ENCODE data around the gene HIPK1. TPM values are rescaled to one million over a fixed set of nuclear protein-coding genes. Genes with fewer than 3 reads are reported as not detected.
A peak's percentile ranks its signal among the peaks of the same experiment; 100 is the strongest.

HIPK1 gene
- 10 to 100 TPM in 2 of 3 donors, 1 to 10 TPM in 1; 8.4 to 24.7 (median 15.7) TPM for polyA plus RNA-seq

DNA sequence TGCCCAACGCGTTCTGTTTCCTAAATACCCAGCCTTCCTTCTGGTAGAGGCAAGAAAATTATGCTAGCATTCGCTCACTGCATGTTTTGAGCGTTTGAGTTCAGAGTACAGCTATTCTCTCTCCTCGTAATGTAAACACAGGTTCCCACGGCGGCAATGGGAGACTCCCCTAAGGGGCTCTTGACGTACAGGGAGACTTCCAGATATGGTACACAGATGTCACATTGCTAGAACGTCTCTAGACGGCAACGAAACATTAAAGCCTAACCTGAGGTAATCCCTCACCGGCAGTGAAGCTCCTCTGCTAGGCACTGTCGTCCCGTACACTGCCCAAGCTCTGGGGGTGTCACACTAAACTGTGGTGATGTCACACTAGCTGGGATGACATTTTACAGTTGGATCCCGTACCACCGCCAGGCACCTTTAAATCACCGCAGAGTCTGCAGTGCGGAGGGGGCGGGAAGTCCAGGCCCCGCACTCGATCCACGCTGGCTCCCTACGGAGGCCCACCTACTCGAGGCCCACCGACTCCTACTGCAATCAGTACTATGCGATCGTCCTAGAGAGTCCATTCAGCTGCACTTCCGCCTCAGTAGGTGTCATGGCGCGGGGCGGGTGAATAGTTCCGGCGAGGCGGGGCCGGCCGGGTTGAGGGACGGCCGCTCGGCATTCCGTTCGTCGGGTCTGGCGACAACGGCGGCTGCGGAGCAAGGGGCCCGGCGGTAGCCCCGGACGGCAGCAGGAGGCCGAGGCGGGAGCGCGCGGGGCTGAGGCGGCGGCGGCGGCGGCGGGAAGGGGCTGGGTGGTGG lies at the start of gene HIPK1:
Gene HIPK1 (plus strand): TSS at position 384 of the 809 bp plus-strand sequence.
- WGBS, 3 donors: 0% methylated on average over 44 to 61 of the region's 61 CpGs
- peak within 1 kb of the TSS; percentile 70 for H3K27ac ChIP-seq (ENCODE audit: low read depth, low read length)

DNA sequence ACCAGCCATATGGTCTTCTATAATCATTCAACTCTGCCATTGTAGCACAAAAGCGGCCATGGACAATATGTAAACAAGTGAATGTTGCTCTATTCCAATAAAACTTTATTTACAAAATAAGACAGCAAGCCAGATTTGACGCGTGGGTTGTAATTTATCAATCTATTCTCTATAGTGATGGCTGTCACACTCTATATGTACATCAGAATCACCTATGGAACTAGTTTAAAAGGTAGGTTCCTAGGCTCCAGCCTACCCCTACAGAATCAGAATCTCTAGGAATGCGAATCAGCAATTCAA lies 49.4 kb upstream of the HIPK1 start:
- 60 to 96% (median 96%) methylated on average over 4 of the region's 4 CpGs for WGBS, 3 donors

DNA sequence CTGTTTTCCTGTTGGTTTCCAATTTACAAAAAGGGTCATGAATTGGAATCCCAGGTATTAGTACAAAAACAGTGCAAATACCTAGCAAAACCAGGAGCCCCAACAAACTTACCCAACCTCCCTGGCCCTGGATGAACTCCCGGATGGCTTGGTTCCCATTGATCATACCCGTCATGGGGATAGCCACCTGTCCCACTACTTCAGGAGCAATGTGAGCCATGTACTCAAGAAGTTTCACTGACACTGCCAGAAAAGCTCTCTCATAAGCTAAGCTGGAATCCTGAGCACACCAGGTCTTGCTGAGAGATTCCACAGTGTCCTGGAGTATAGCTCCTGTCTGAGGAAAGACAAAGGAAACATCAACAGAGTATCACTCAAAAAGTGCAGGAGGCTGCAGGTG lies 47.5 kb upstream of the HIPK1 start:
- 63 to 79% (median 77%) methylated on average over 2 of the region's 2 CpGs for WGBS, 3 donors

More for the DNA sequence above, 49.4 kb upstream of the HIPK1 start:
- H3K27ac ChIP-seq (ENCODE audit: low read depth, low read length): no peak overlapping the region

DNA sequence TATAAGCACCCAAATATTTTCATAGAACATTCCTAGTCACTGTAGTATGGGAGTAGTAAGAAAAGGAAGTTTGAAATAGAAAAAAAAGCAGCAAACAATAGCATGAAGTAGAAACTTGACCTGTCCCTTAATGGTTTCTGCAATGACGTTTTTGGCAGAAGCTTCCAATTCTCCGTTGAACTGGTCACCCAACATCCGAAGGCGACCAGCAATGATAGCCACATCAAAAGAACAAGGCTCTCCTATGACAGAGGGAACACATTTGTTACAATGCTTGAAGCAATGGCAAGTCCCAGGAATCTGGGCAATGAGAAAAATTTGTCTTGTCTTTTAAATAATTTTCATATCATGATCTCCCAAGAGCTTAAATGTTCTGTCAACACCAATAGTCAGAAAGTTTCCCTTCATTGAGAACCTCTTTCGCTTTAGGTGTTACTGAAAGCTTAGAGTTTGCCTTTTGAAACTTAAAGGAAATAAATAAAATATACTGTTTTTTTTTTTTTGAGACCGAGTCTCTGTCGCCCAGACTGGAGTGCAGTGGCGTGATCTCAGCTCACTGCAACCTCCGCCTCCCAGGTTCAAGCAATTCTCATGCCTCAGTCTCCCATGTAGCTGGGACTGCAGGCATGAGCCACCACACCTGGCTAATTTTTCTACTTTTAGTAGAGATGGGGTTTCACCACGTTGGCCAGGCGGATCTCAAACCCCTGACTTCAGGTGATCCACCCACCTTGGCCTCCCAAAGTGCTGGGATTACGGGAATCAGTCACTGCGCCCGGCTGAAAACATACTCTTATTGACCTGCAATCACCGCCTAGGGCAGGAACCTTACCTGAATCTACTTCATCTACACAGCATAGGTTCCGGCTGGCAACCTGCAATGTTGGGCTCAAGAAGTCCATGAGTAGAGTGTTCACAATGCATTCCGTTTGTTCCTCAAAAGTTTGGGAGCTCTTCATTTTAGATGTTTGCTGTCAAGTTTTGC lies 42.4 kb upstream of the HIPK1 start:
- H3K27ac ChIP-seq (ENCODE audit: low read depth, low read length): no peak overlapping the region
- 47 to 79% (median 74%) methylated on average over 17 of the region's 17 CpGs for WGBS, 3 donors

More for the DNA sequence above, 47.5 kb upstream of the HIPK1 start:
- no peak overlapping the region for H3K27ac ChIP-seq (ENCODE audit: low read depth, low read length)

DNA sequence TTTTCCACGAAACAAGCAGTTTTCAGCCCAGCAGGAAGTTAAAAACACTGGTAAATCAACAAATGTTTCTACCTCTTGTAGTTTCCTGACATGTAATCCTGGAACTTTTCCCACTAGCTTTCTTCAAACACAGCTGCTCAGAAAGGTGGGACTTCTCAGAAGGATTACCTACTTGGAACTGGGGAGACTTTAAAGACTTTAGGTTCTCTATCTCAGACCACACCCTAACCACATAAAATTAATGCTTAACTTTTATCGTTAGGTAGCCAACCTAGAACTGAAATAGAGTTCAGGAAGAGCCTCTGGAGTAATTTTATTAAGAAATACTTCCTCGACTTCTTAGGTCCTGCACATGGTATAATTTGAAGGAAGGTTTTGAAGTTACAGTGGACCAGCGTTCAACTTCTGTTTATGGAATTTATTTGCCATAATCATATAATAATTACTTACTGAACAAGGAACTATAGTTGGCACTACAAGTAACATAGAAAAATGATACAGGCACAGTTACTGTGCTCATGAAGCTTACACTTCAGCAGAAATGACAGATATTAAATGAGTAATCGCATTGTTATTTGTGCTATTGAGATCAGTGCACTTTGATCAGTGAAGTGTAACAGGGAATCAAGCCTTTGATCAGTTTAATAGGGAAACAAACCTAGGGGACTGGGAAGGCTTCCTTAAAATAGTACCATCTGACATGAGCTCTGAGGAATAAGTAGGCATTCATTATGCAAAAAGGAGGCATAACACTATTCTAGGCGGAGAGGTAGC lies 41.5 kb upstream of the HIPK1 start, which contains the start of gene BCL2L15:
Gene BCL2L15 (minus strand): TSS at position 180 of the 774 bp plus-strand sequence. CDS start 206 bp downstream, outside the sequence.
- no peak within 1 kb of the TSS for H3K27ac ChIP-seq (ENCODE audit: low read depth, low read length)
- 29 to 60% (median 60%) methylated on average over 6 of the region's 6 CpGs for WGBS, 3 donors

DNA sequence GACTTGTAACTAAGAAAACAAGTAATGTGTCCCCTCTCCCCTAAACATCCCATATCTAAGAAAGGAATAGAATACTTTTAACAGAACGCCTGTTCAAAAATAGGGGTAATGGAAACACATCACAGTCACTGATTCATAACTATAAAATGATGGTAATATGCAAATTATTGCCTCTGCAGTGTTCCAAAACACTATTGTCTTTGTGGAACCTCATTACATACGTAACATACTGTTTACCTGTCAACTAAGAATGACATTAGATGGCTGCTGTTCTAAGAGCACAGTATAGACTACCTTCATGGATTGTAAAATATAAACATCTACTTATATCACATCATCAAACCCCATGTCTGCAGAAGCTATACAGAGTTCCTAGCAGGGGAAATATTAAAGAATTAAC lies 38.3 kb upstream of the HIPK1 start:
- H3K27ac ChIP-seq (ENCODE audit: low read depth, low read length): no peak overlapping the region
- 62 to 76% (median 67%) methylated on average over 2 of the region's 2 CpGs for WGBS, 3 donors

- no peak overlapping the region for H3K27ac ChIP-seq (ENCODE audit: low read depth, low read length)
- WGBS, 3 donors: 84 to 89% (median 85%) methylated on average over 11 of the region's 11 CpGs
These were observed 37.4 kb upstream of the HIPK1 start for GRCh38 chr1:113891631-113892220.

GRCh38 chr1:113893267-113893666 lies 35.9 kb upstream of the HIPK1 start:
- no peak overlapping the region for H3K27ac ChIP-seq (ENCODE audit: low read depth, low read length)
- 72 to 98% (median 94%) methylated on average over 3 of the region's 3 CpGs for WGBS, 3 donors

DNA sequence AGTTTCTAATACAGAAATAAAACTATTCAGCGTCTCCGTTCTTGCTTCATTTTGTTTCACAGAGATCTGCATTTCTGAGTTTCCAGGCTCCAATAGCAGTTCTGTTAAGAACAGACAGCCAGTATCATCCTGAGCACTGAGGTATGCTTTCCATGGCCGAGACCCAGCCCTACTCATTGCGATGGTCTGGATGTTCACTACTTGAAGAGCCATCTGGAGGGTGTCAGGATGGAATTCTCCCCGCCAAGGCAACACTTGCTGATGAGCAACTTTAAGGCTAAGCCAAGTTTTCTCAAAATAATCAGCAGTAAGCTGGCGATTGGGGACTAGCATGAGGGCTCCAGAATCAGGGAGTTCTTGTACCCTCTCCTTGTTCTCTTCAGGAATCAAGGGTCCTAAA lies 34.0 kb upstream of the HIPK1 start:
- WGBS, 3 donors: 90 to 91% (median 91%) methylated on average over 6 of the region's 6 CpGs
- H3K27ac ChIP-seq (ENCODE audit: low read depth, low read length): no peak overlapping the region

DNA sequence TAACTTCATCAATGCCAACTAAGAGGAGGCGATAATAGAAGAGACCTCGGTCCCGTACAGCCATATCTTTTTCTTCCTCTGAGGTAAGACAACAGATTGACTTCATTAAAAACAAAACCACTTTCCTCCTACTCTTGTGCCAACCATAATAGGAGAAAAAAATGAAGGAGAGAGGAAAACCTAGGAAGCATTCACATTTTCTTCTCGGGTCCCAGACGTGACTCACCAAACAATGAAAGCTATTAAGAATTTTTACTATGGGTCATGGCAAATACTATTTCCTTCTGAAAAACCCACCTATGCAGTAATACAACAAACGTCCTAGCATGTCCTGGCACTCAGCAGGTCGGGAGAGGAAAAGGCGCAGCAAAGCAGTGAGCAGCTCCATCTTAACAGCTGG lies 33.2 kb upstream of the HIPK1 start:
- H3K27ac ChIP-seq (ENCODE audit: low read depth, low read length): no peak overlapping the region
- 94 to 97% (median 94%) methylated on average over 8 of the region's 8 CpGs for WGBS, 3 donors

DNA sequence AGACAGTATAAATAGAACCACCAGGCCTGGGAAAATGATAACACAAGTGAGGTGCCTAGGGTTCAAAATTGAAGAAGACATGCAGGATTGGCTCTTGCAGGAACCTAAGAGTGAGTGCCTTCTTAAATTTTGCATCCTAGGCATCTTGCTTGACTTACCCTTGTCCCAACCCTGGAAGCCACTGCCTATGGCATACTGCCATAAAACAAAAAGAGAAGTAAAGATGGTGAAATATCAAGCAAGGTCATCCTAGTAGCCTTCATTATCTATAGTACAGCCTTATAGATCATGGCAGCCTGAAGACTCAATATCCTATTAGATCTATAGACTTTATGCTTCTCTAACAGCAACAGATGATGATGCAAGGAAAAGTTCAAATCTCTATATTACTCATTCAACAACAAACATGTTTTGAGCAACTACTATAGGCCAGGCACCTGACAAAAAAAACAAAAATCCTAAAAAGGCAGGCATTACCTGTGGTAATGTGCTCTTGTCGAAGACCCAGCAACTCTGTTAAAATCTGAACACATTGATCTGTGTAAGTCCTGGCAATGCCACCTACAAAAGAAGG lies 30.8 kb upstream of the HIPK1 start:
- WGBS, 3 donors: 94 to 100% (median 96%) methylated on average over 1 of the region's 1 CpG
- no peak overlapping the region for H3K27ac ChIP-seq (ENCODE audit: low read depth, low read length)

- H3K27ac ChIP-seq (ENCODE audit: low read depth, low read length): no peak overlapping the region
These were observed 30.0 kb upstream of the HIPK1 start for GRCh38 chr1:113899111-113899510.

GRCh38 chr1:113901191-113901590 lies 27.9 kb upstream of the HIPK1 start:
- H3K27ac ChIP-seq (ENCODE audit: low read depth, low read length): no peak overlapping the region
- WGBS, 3 donors: 46 to 86% (median 48%) methylated on average over 3 of the region's 3 CpGs

- no peak overlapping the region for H3K27ac ChIP-seq (ENCODE audit: low read depth, low read length)
- WGBS, 3 donors: 11 to 15% (median 13%) methylated on average over 7 of the region's 7 CpGs
These were observed 25.4 kb upstream of the HIPK1 start for GRCh38 chr1:113903501-113904292.

DNA sequence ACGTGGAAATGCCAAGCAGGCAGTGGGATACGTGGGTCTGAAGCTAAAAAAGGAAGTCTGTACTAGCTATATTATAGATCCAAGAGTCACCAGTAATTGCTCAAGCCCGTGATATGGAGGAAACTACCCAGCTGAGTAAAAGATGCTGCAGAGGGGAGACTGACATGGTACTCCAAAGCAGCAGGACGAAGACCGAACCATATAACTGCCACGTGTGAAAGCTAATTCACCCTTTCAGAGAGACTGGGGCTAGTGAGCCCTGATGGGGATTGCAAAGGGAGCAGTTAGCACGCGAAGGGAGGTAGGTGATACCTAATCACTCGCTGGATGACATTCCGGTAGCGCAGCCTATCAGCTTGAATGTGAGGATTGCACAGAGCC lies 24.8 kb upstream of the HIPK1 start:
- H3K27ac ChIP-seq (ENCODE audit: low read depth, low read length): no peak overlapping the region

GRCh38 chr1:113904674-113905434 lies 24.3 kb upstream of the HIPK1 start, which contains the start of the genes AP4B1 and DCLRE1B:
AP4B1 (minus strand) TSS chr1:113904799; CDS start chr1:113904717, 82 bp downstream.
DCLRE1B (plus strand) TSS chr1:113905326; CDS start chr1:113905587, 261 bp downstream.
- 0% methylated on average over 60 to 67 of the region's 67 CpGs for WGBS, 3 donors
- no peak within 1 kb of the TSS for H3K27ac ChIP-seq (ENCODE audit: low read depth, low read length)

More for the DNA sequence above, 24.8 kb upstream of the HIPK1 start:
- 0 to 1% (median 1%) methylated on average over 11 of the region's 11 CpGs for WGBS, 3 donors

All from adipose tissue (tissue), 3 donors.